GM08714 (cell line): ENCODE results near the gene HSF2BP.
"Not testable (repeated sequence)": the region's sequence is repeated elsewhere in the genome, so short reads cannot be mapped to it uniquely, and the experiment has no call there.

Source experiments
- H3K4me3 ChIP-seq: fragments of 200-500 bp; sonication (Bioruptor generic); 2 replicates; pipeline ENCODE4 v1.5.1; 2014; ENCODE audit warnings: mild to moderate bottlenecking, low read length, inconsistent platforms
- ZNF274 ChIP-seq: IDR thresholded peaks from 2 replicates; pipeline ENCODE4 v1.6.1; 2012; ENCODE audit warnings: mild to moderate bottlenecking, low read depth, low read length

HSF2BP gene

DNA sequence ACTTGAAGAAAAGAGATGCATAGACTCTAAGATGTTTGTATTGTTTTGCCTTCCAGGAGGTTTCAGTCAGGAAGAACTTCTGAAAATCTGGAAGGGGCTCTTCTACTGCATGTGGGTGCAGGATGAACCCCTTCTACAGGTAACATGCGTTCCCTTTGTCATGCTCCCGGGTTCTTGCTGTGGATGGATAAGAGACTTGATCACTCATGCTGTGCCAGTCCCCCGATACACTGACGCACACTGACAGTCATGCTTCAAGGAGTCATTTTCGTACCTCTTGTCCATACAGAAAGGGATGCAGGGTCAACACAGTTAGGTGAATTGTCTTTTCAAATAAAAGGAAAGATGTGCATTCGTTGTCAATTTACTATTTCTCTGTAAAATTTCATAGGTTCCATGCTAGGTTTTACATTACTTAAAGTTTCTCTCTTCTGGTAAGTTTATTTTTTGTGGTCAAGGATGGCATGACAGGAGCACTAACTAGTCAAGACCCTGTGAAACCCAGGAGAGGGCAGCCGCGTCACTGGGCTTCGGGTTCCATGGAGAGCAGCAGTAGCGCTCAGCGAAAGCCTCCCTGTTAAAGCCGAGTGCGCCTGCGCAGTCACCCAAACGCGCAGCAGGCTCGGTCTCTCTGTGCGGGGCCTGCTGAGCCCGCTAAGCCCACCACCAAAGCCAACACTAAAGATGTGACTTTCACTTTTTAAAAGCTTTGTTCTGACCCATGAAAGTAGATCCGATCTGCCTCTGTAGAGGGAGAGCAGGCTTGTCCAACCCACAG lies 10.7 kb upstream of the HSF2BP start:
- no peak overlapping the region for H3K4me3 ChIP-seq
- TF ChIP-seq ZNF274: no peak

GRCh38 chr21:43667191-43667904 lies 8.1 kb upstream of the HSF2BP start:
- H3K4me3 ChIP-seq: no peak overlapping the region
- TF ChIP-seq ZNF274: no peak

DNA sequence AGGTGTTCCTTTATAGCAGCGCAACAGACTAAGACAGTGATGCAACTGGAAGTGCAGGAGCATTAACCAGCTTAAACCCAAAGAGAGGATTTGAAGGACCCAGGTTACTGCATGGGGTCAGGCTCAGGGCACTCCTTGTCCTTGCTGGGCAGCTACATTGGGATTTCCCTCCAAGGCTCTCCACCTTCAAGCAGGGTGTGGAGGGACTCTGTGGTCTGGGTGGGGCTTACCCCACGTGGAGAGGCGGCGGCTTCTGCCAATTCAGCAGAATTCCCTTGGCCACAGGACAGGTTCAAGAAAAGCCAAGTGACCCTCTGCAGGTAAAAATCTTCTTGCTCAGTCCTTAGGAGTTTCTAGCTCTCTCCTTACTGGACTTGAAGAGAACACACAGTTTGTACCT lies 6.6 kb upstream of the HSF2BP start:
- TF ChIP-seq ZNF274: no peak
- H3K4me3 ChIP-seq: no peak overlapping the region

GRCh38 chr21:43664358-43664757 lies 5.1 kb upstream of the HSF2BP start:
- H3K4me3 ChIP-seq: no peak overlapping the region
- TF ChIP-seq ZNF274: no peak

DNA sequence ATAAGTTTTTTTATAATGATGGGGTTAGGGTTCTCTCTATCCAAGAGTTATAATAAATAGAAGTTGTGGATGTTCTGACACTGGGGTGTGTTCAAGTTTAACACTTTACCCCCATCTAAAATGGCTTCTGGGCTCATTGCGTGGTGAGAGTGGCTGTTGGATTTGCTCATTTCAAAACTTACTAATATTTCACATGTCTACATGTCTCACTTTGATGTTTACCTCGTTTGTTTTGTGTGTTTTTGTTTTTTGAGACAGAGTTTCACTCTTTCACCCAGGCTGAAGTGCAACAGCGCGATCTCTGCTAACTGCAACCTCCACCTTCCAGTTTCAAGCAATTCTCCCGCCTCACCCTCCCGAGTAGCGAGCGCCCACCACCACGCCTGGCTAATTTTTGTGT lies 3.7 kb upstream of the HSF2BP start:
- no peak overlapping the region for H3K4me3 ChIP-seq
- no peak for TF ChIP-seq ZNF274

GRCh38 chr21:43662286-43662685 lies 3.0 kb upstream of the HSF2BP start:
- H3K4me3 ChIP-seq: no peak overlapping the region
- TF ChIP-seq ZNF274: no peak

DNA sequence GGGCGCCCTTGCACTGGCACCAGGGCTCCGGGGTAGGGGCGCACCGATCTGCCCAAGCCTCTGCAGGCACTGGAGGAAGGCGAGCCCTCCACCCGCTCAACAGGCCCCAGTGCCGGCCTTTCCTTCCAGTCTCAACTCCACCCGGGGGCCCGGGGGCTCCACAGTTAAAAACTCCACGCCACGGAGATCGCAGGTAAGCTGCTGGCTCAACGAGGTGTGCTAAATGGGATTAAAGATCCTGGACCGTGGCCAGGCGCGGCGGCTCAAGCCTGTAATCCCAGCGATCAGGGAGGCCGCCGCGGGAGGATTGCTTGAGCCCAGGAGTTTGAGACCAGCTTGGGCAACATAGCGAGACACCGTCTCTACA lies 536 bp downstream of the HSF2BP start:
- H3K4me3 ChIP-seq: no peak overlapping the region; the same call in 1 of the 2 replicates
- no peak for TF ChIP-seq ZNF274

GRCh38 chr21:43658088-43658741 lies 1.1 kb downstream of the HSF2BP start:
- TF ChIP-seq ZNF274: no peak
- H3K4me3 ChIP-seq: no peak overlapping the region

DNA sequence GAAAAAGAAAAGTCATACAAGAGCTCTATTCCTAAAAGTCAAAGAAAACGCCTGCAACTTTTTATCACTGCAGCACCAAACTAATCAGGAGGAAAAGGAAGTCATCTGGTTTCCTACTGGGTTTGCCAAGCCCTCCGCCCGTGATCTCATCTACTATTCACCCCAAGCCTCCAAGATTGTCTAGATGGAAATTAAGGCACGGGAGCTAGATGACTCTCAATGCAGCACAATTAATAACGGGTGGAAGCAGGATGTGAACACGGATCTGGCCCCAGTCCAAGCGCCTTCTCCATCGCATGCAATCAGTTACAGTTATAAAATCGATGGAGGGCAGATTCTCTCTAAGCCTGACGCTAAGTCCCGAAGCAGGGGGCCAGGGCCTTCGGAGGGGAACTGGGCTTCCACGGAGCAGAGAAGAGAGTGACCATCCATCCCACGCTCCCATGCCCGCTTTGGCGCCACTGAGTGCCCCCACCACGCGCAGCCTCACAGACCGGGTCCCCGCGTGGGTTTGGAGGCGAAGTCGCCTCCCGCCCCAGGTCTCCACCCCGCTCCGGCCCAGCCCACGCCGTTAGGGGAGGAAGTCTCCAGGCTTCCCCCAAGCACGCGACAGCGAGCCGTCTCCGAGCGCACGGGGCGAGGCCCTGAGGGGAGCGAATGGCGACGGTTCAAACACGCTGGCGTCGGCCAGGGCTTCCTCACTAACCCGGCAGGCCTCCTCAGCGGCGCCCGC lies 1.8 kb downstream of the HSF2BP start:
- H3K4me3 ChIP-seq: no peak overlapping the region
- no peak for TF ChIP-seq ZNF274

GRCh38 chr21:43654806-43655489 lies 4.3 kb downstream of the HSF2BP start:
- H3K4me3 ChIP-seq: no peak overlapping the region
- no peak for TF ChIP-seq ZNF274

DNA sequence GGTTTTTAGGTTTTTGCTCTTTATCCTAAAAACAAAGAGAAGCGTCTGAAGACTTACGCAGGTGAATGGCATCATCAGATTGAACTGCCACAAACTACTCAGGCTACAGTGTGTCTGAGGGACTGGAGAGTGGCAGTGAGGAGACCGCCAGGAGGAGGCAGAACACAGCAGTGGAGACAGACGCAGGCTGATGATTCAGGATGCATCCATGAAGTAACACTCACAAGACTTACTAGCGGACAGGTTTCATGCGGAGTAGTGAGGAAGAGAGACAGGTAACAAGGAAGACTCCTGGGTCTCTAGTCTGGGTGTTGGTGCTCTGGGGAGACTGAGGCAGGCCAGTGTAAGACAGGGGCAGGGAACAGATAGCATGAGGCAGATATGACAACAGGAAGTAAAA lies 5.7 kb downstream of the HSF2BP start:
- no peak overlapping the region for H3K4me3 ChIP-seq
- no peak for TF ChIP-seq ZNF274

DNA sequence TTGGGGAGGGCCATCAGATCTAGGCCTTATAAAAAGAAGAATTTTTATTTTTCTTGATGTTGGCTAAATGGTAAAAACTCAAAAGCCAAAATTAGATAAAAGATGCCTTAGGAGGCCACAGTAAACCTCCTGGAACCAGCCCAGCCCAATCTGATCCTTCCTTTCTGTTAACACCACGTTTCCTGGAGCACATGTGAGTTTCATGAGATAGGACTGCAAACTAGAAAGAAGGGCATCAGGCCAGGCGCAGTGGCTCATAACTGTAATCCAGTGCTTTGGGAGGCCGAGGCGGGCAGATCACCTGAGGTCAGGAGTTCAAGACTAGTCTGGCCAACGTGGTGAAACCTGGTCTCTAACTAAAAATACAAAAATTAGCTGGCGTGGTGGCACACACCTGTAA lies 6.7 kb downstream of the HSF2BP start:
- H3K4me3 ChIP-seq: no peak overlapping the region
- TF ChIP-seq ZNF274: no peak

- not testable (repeated sequence) for H3K4me3 ChIP-seq
Observed at GRCh38 chr21:43651926-43652325, 7.4 kb downstream of the HSF2BP start.

- H3K4me3 ChIP-seq: no peak overlapping the region
- TF ChIP-seq ZNF274: no peak
Observed at GRCh38 chr21:43648171-43648570, 11.1 kb downstream of the HSF2BP start.
